Caco-2 (cell line): ENCODE results near the gene GNPNAT1. TPM values are rescaled to one million over a fixed set of nuclear protein-coding genes. Genes with fewer than 3 reads are reported as not detected.
"Not testable (repeated sequence)": the region's sequence is repeated elsewhere in the genome, so short reads cannot be mapped to it uniquely, and the experiment has no call there.

Source experiments
- BruUV-seq: library from RNA; stranded (reverse); fragments of 400-500 nt; replicated peaks from 2 replicates; lab custom pipeline; 2021; lab: Mats Ljungman, UMichigan
- CTCF ChIA-PET: fragments of 300-600 bp; sonication (Branson Sonifier 250); formaldehyde crosslinking; loops from one replicate; lab custom pipeline; 2022; ENCODE audit warnings: antibody characterized with exemption; lab: Charles Lee
- POLR2A ChIA-PET: fragments of 300-600 bp; sonication (Branson Sonifier 250); formaldehyde crosslinking; loops from one replicate; lab custom pipeline; 2022; ENCODE audit warnings: antibody characterized with exemption; lab: Charles Lee
- DNase-seq, 2 experiments: peaks; one replicate each; pipeline versions ENCODE4 v3.0.0 to v3.0.0-alpha.2; 2020 to 2022
- H3K27me3 ChIP-seq: replicated peaks from 2 replicates; pipeline ENCODE4 v1.6.0; 2011; ENCODE audit warnings: low read length; ENCODE audit not compliant: control insufficient read depth, insufficient read depth
- H3K36me3 ChIP-seq: 2 replicates; pipeline ENCODE4 v1.5.1; 2011; ENCODE audit warnings: low read length; ENCODE audit not compliant: control insufficient read depth, insufficient read depth
- H3K4me1 ChIP-seq: fragments of 250-450 bp; sonication (Bioruptor Pico); 2 replicates; pipeline ENCODE4 v1.5.1; 2020; ENCODE audit warnings: mild to moderate bottlenecking
- H3K4me3 ChIP-seq: 2 replicates; pipeline ENCODE4 v1.5.1; 2011; ENCODE audit warnings: low read depth, mild to moderate bottlenecking, control low read depth, low read length
- H3K9me3 ChIP-seq: fragments of 250-450 bp; sonication (Bioruptor Pico); 2 replicates; pipeline ENCODE4 v1.5.1; 2020; ENCODE audit warnings: mild to moderate bottlenecking, moderate library complexity
- H3K27ac Mint-ChIP-seq: one replicate; pipeline ENCODE4 v1.8.0; 2022; ENCODE audit warnings: mixed read lengths; ENCODE audit not compliant: unreplicated experiment
- H3K27me3 Mint-ChIP-seq: one replicate; pipeline ENCODE4 v1.8.0; 2022; ENCODE audit warnings: mixed read lengths; ENCODE audit not compliant: insufficient read depth, unreplicated experiment
- H3K36me3 Mint-ChIP-seq: one replicate; pipeline ENCODE4 v1.8.0; 2022; ENCODE audit warnings: mild to moderate bottlenecking, mixed read lengths; ENCODE audit not compliant: insufficient read depth, unreplicated experiment
- H3K4me1 Mint-ChIP-seq: one replicate; pipeline ENCODE4 v1.8.0; 2022; ENCODE audit warnings: low read depth, mixed read lengths; ENCODE audit not compliant: unreplicated experiment
- H3K4me3 Mint-ChIP-seq: one replicate; pipeline ENCODE4 v1.8.0; 2022; ENCODE audit warnings: mild to moderate bottlenecking, moderate library complexity, mixed read lengths; ENCODE audit not compliant: unreplicated experiment
- H3K9me3 Mint-ChIP-seq: one replicate; pipeline ENCODE4 v1.8.0; 2022; ENCODE audit warnings: mixed read lengths; ENCODE audit not compliant: unreplicated experiment
- CTCF ChIP-seq, 2 experiments: fragments of 200-600 bp in 1 of 2; IDR thresholded peaks; 1 replicate in 1 of 2; 2 replicates in 1 of 2; pipeline versions ENCODE4 v1.5.1 to v1.8.0; 2011 to 2022; ENCODE audit warnings: antibody characterized with exemption in 1 of 2, control low read depth in 1 of 2, inconsistent platforms in 1 of 2, low read depth in 1 of 2, low read length in 1 of 2, mild to moderate bottlenecking in 1 of 2, moderate library complexity in 1 of 2; ENCODE audit not compliant: insufficient read depth in 1 of 2, severe bottlenecking in 1 of 2, unreplicated experiment in 1 of 2
- intact Hi-C: fragments of 100-400 bp; cut with micrococcal nuclease; formaldehyde crosslinking; loops from one replicate; pipeline ENCODE4 v1.10.0; 2022; ENCODE audit not compliant: unreplicated experiment
- total RNA-seq: library from RNA; stranded (reverse); gene quantifications from 2 replicates; pipeline ENCODE4 v1.2.3, GENCODE V29; 2022

The GNPNAT1 gene
- total RNA-seq, 1 experiment from 2014 or later = 41.6 TPM

DNA sequence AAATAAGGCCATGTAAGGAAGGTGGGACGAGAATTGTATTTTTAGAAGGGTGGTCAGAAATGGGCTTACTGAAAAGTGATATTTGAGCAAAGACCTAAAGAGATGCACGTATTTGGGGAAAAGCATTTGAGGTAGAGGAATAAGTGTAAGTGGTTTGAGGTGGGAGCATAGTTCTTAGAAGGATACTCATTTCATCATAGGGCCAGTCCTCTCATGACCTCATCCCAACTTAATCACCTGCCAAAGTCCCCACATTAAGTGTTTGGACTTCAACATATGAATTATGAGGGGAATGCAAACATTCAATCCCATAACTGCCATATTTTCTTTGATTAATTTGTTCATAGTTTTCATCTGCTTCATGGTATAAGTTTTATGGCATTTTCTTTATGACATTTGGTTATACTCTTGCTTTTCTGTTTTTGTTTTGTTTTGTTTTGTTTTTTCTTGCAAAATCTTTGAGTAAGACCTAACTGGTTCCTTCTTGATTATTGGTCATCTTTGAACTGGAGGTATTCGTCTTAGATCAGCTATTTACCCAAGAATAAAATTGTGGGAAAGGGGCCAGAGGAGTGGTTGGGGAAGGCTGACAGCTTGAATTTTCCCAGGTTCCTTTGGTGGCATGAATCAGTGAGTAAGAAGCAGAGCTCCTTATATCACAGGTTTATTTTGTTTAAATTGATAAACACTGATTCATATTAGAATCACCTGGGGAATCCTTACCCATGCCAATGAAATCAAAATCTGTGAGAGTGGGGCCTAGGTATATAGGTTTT is 24.2 kb downstream of the GNPNAT1 start:
- CTCF ChIA-PET = no interaction called here

DNA sequence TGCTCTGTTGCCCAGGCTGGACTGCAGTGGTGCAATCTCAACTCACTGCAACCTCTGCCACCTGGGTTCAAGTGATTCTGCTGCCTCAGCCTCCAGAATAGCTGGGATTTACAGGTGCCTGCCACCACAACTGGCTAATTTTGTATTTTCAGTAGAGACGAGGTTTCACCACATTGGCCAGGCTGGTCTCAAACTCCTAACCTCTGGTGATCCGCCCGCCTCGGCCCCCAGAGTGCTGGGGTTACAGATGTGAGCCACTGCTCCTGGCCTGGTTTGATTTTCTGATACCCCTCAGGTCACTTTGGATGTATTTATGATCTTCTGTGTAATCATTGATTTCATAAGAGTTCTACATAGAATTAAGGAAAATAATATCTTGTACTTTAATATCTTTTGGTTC is 28.5 kb downstream of the GNPNAT1 start:
- H3K27me3 ChIP-seq, H3K36me3 ChIP-seq, H3K4me1 ChIP-seq, H3K4me3 ChIP-seq, H3K4me1 Mint-ChIP-seq, H3K27ac Mint-ChIP-seq, DNase-seq, H3K27me3 Mint-ChIP-seq, H3K9me3 Mint-ChIP-seq, H3K9me3 ChIP-seq, POLR2A ChIA-PET, H3K4me3 Mint-ChIP-seq, BruUV-seq, CTCF ChIA-PET: not testable (repeated sequence)
- intact Hi-C loops = loop anchor here (10.0 kb wide), 1 partner anchor 418 kb away; no protein-coding TSS in a partner anchor
- H3K36me3 Mint-ChIP-seq = peaks cover 38% of the 10 kb centered on the region

More for the DNA sequence above, 24.2 kb downstream of the GNPNAT1 start:
- POLR2A ChIA-PET = no interaction called here
- no peaks in the 10 kb centered on the region for H3K4me1 ChIP-seq
- Mint-ChIP-seq H3K36me3 (peaks cover 40% of the 10 kb centered on the region), H3K9me3 (no peaks in the 10 kb centered on the region), H3K4me1 (no peaks in the 10 kb centered on the region), H3K4me3 (no peak overlapping the region), H3K27ac (no peak overlapping the region), H3K27me3 (no peaks in the 10 kb centered on the region)
- intact Hi-C loops = loop anchor here (10.0 kb wide), 1 partner anchor 422 kb away; no protein-coding TSS in a partner anchor
- no peaks in the 10 kb centered on the region for H3K9me3 ChIP-seq
- DNase-seq = no peak
- no peak overlapping the region for H3K4me3 ChIP-seq
- no peak for TF ChIP-seq CTCF (IDR thresholded peaks at IDR 0.05; ENCODE audit: insufficient read depth in 1 of 2, low read depth in 1 of 2, low read length in 1 of 2, severe bottlenecking in 1 of 2, unreplicated experiment in 1 of 2)
- no peaks in the 10 kb centered on the region for H3K27me3 ChIP-seq
- H3K36me3 ChIP-seq = no peaks in the 10 kb centered on the region
- no TSS peak for BruUV-seq

DNA sequence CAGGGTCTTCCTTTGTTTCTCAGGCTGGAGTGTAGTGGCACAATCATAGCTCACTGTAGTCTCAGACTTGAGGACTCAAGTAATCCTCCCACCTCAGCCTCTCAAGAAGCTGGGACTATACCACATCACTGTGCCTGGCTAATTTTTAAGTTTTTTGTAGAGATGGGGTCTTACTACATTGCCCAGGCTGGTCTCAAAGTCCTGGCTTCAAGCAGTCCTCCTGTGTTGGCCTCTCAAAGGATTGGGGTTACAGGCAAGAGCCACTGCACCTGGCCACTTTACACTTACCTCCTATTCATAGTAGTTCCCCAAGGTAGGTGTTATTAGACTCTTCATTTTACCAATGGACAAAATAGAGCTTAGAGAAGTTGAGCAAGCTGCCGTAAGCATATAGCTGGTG is 32.3 kb downstream of the GNPNAT1 start:
- DNase-seq = no peak

More for the DNA sequence above, 32.3 kb downstream of the GNPNAT1 start:
- no peak overlapping the region for H3K27ac Mint-ChIP-seq
- CTCF ChIA-PET = no interaction called here
- BruUV-seq = no TSS peak
- Histone ChIP-seq H3K27me3 (no peaks in the 10 kb centered on the region), H3K4me3 (no peak overlapping the region), H3K36me3 (no peaks in the 10 kb centered on the region), H3K4me1 (peaks cover 13% of the 10 kb centered on the region), H3K9me3 (no peaks in the 10 kb centered on the region)
- no peaks in the 10 kb centered on the region for H3K9me3 Mint-ChIP-seq
- intact Hi-C loops = no loop called here
- TF ChIP-seq CTCF (IDR thresholded peaks at IDR 0.05; ENCODE audit: insufficient read depth in 1 of 2, low read depth in 1 of 2, low read length in 1 of 2, severe bottlenecking in 1 of 2, unreplicated experiment in 1 of 2) = no peak
- peaks cover 7% of the 10 kb centered on the region for H3K4me1 Mint-ChIP-seq
- no peak overlapping the region for H3K4me3 Mint-ChIP-seq
- POLR2A ChIA-PET = no interaction called here
- H3K27me3 Mint-ChIP-seq = no peaks in the 10 kb centered on the region
- H3K36me3 Mint-ChIP-seq = peaks cover 29% of the 10 kb centered on the region
